GM12878 (cell line): ENCODE measurements around the gene SLC24A4. TPM values are rescaled to one million over a fixed set of nuclear protein-coding genes. Genes with fewer than 3 reads are reported as not detected.

Experiments
- ATAC-seq: fragments of 200-7000 bp; cut with Tn5 transposase; 3 replicates; pipeline ENCODE4 v1.9.1; 2020; ENCODE audit warnings: mild to moderate bottlenecking, moderate library complexity
- BruUV-seq: library from RNA; stranded (reverse); fragments of 400-500 nt; replicated peaks from 2 replicates; lab custom pipeline; 2021; lab: Mats Ljungman, UMichigan
- CTCF ChIA-PET: fragments of 300-600 bp; sonication (Branson Sonifier 250); formaldehyde crosslinking; extraction: SDS; loops from one replicate; lab custom pipeline; 2021; ENCODE audit warnings: inconsistent platforms; lab: Yijun Ruan, JAX
- POLR2A ChIA-PET: fragments of 350-600 bp; formaldehyde crosslinking; extraction: SDS; loops from one replicate; lab custom pipeline; 2021; ENCODE audit warnings: inconsistent platforms; lab: Charles Lee
- RAD21 ChIA-PET: fragments of 300-600 bp; sonication (Branson Sonifier 250); formaldehyde crosslinking; loops from one replicate; lab custom pipeline; 2023; ENCODE audit warnings: antibody characterized with exemption; ENCODE audit not compliant: unreplicated experiment; lab: Charles Lee
- SMC1A ChIA-PET: fragments of 300-600 bp; sonication (Branson Sonifier 250); formaldehyde crosslinking; loops from one replicate; lab custom pipeline; 2023; ENCODE audit not compliant: unreplicated experiment, uncharacterized antibody; lab: Charles Lee
- DNase-seq: peaks from one replicate; pipeline ENCODE4 v3.0.0-alpha.2; 2011; ENCODE audit warnings: low read depth, low spot score
- FAIRE-seq: peaks from 3 replicates; lab custom pipeline; 2011; peaks lifted over from hg19 to GRCh38; lab: Jason Lieb, UNC
- H2AFZ ChIP-seq: 2 replicates; pipeline ENCODE4 v1.6.0; 2011; ENCODE audit warnings: low read depth, low read length, control low read depth; ENCODE audit not compliant: control insufficient read depth
- H3K27ac ChIP-seq: 2 replicates; pipeline ENCODE4 v1.5.1; 2011; ENCODE audit warnings: control low read depth; ENCODE audit not compliant: control insufficient read depth, insufficient read depth
- H3K27me3 ChIP-seq, 2 experiments: replicated peaks in 1 of 2; 2 replicates each; pipeline versions ENCODE4 v1.6.0 to v1.6.1; 2011; ENCODE audit warnings: low read length in 1 of 2; ENCODE audit not compliant: control insufficient read depth in 2 of 2, insufficient read depth in 2 of 2
- H3K36me3 ChIP-seq, 2 experiments: 2 replicates each; pipeline ENCODE4 v1.5.1; 2011; ENCODE audit warnings: low read length in 1 of 2; ENCODE audit not compliant: control insufficient read depth in 2 of 2, insufficient read depth in 2 of 2
- H3K4me1 ChIP-seq: 2 replicates; pipeline ENCODE4 v1.6.1; 2011; ENCODE audit warnings: mild to moderate bottlenecking, low read length, moderate library complexity, mixed read lengths; ENCODE audit not compliant: control insufficient read depth, insufficient read depth
- H3K4me2 ChIP-seq: 2 replicates; pipeline ENCODE4 v1.6.0; 2011; ENCODE audit warnings: control low read depth; ENCODE audit not compliant: control insufficient read depth, insufficient read depth
- H3K4me3 ChIP-seq: fragments of 200-600 bp; sonication (generic); 2 replicates; pipeline ENCODE4 v1.5.1; 2016
- H3K79me2 ChIP-seq: 2 replicates; pipeline ENCODE4 v1.6.0; 2011; ENCODE audit warnings: low read length; ENCODE audit not compliant: control insufficient read depth, insufficient read depth
- H3K9ac ChIP-seq: 2 replicates; pipeline ENCODE4 v1.8.0; 2011; ENCODE audit warnings: low read length, control low read depth, mixed read lengths; ENCODE audit not compliant: control insufficient read depth, insufficient read depth
- H3K9me3 ChIP-seq: replicated peaks from 3 replicates; pipeline ENCODE4 v1.5.1; 2011; ENCODE audit warnings: mild to moderate bottlenecking, low read length; ENCODE audit not compliant: control insufficient read depth, insufficient read depth
- H4K20me1 ChIP-seq: 2 replicates; pipeline ENCODE4 v1.6.0; 2011; ENCODE audit not compliant: control insufficient read depth, insufficient read depth
- HCFC1 ChIP-seq: fragments of 150-350 bp; IDR thresholded peaks from 2 replicates; pipeline ENCODE4 v1.6.1; 2014; ENCODE audit warnings: low read length
- NFIC ChIP-seq: IDR thresholded peaks from 2 replicates; pipeline ENCODE4 v1.6.1; 2012; ENCODE audit warnings: low read depth, mild to moderate bottlenecking, inconsistent platforms, low read length, moderate library complexity
- NR2C1 ChIP-seq: fragments of 450-650 bp; IDR thresholded peaks from 2 replicates; pipeline ENCODE4 v1.6.1; 2017; ENCODE audit warnings: antibody characterized with exemption, mild to moderate bottlenecking, moderate library complexity
- RAD51 ChIP-seq: fragments of 450-650 bp; IDR thresholded peaks from 2 replicates; pipeline ENCODE4 v1.6.1; 2016; ENCODE audit warnings: moderate library complexity, mild to moderate bottlenecking, inconsistent platforms
- RBBP5 ChIP-seq: fragments of 200-600 bp; sonication (generic); conservative IDR thresholded peaks from 2 replicates; pipeline ENCODE4 v1.6.1; 2016
- REST ChIP-seq: IDR thresholded peaks from 2 replicates; pipeline ENCODE4 v1.6.1; 2012; ENCODE audit warnings: mild to moderate bottlenecking, low read depth, low read length
- SREBF2 ChIP-seq: IDR thresholded peaks from 2 replicates; pipeline ENCODE4 v1.6.1; 2012; ENCODE audit warnings: mild to moderate bottlenecking, low read length
- TCF3 ChIP-seq: IDR thresholded peaks from 2 replicates; pipeline ENCODE4 v1.6.1; 2012; ENCODE audit warnings: low read depth, mild to moderate bottlenecking, low read length, borderline replicate concordance; ENCODE audit not compliant: insufficient read depth
- YY1 ChIP-seq: IDR thresholded peaks from 2 replicates; pipeline ENCODE4 v1.6.1; 2011; ENCODE audit warnings: low read depth, mild to moderate bottlenecking, low read length
- ZNF24 ChIP-seq: fragments of 450-650 bp; IDR thresholded peaks from 2 replicates; pipeline ENCODE4 v1.6.1; 2017; ENCODE audit warnings: antibody characterized with exemption, mild to moderate bottlenecking
- ZNF384 ChIP-seq: IDR thresholded peaks from 2 replicates; pipeline ENCODE4 v1.6.1; 2012; ENCODE audit warnings: low read depth, mild to moderate bottlenecking, low read length, improper control_type of control experiment, borderline replicate concordance
- WGBS: methylation state at CpG from one replicate; pipeline ENCODE4 v1.1.6; 2016; ENCODE audit warnings: low lambda C conversion rate; ENCODE audit not compliant: insufficient replicate concordance, insufficient coverage; ENCODE audit errors: missing lambda C conversion rate; 5-methylcytosine and 5-hydroxymethylcytosine counted together
- in situ Hi-C: fragments of 300-500 bp; cut with MboI; formaldehyde crosslinking; loops from 9 replicates; pipeline ENCODE4 v1.14.3; 2018; ENCODE audit warnings: mixed read lengths
- intact Hi-C: fragments of 100-400 bp; cut with micrococcal nuclease; formaldehyde crosslinking; loops from one replicate; pipeline ENCODE4 v1.14.2; 2022; ENCODE audit not compliant: unreplicated experiment
- polyA plus RNA-seq, 11 experiments: library from polyadenylated mRNA; depleted of rRNA in 4 of 11; unstranded in 6 of 11; stranded (reverse) in 5 of 11; fragments of >200 nt; fragmentation: Nextera tagmentation in 4 of 11; fragmentation: Illumina TruSeq in 1 of 11; extraction: Ambion mirVana in 4 of 11; extraction: Trizol in 1 of 11; gene quantifications; 1 replicate in 1 of 11; 2 replicates in 10 of 11; pipeline versions ENCODE4 v1.2.1 to v1.2.3, GENCODE V29; 2011 to 2016; ENCODE audit warnings: inconsistent platforms in 2 of 11, missing spikeins in 2 of 11, low read depth in 1 of 11
- total RNA-seq, 4 experiments: library from RNA; depleted of rRNA in 3 of 4; stranded (reverse); fragments of >200 nt in 3 of 4; fragmentation: Illumina TruSeq in 1 of 4; extraction: Trizol in 1 of 4; gene quantifications; 2 replicates each; pipeline versions ENCODE4 v1.2.1 to v1.2.3, GENCODE V29; 2013 to 2021
- TF ChIP-seq, protein P1 (sequence below): fragments of 450-650 bp; IDR thresholded peaks from 2 replicates; pipeline ENCODE4 v1.6.1; 2017; ENCODE audit warnings: antibody characterized with exemption, mild to moderate bottlenecking, moderate library complexity

Gene SLC24A4
- total and polyA plus RNA-seq, 10 of the 15 experiments (the other 5 are each of a cell fraction or from before 2014, with no cell fraction given), result under 0.01 to 0.46 (median 0.04) TPM; not detected in 5

DNA sequence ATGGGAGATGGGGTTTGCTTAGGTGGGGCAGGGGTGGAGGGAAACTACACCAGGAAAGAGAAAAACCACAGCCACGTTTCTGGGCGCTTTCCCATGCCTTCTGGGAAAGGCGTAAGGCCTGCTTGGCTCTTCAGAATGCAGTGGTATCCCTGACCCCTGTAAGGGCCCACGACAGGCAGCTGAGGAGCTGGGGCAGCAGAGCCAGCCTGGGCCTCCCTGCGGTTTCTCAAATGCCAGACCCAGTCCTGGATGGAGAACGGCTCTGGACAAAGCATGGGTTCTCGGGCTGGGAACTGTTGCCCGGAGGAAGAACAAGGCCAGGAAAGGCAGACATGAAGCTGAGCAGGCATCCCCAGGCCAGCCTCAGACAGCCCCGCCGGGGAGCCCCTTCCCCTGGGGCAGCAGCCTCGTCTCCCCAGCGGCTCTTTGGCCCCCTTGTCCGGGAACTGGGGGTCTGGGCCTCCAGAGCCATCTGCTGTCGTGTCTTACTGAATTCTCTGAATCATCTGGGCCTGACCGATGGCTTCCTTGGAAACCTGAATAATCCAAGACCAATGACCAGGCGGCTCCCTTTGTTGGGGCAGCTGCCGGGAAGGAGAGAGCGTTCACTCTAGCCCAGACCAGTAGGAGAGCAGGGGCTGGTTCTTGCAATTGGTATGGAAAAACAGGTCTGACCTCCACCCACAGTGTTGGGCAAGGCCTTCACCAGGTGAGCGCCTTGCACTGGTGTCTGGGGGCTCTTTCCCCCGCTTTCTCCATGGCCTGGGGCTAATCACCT is 126.6 kb downstream of the SLC24A4 start:
- ChIA-PET RAD21 (interaction anchor here (0.6 to 0.8 kb wide), 2 partner anchors 8 to 249 kb away, joined by 3 read pairs; no protein-coding TSS in a partner anchor), SMC1A (interaction anchor here (0.8 to 0.9 kb wide), 2 partner anchors 14 to 97 kb away, joined by 3 read pairs; no protein-coding TSS in a partner anchor), CTCF (interaction anchor here (0.6 to 1.1 kb wide), 2 partner anchors 39 to 115 kb away, joined by 3 read pairs; no protein-coding TSS in a partner anchor), POLR2A (interaction anchor here (0.6 kb wide), 1 partner anchor 266 kb away, joined by 3 read pairs; no protein-coding TSS in a partner anchor)
- no peaks in the 10 kb centered on the region for H4K20me1 ChIP-seq
- no peaks in the 10 kb centered on the region for H3K79me2 ChIP-seq
- no peak overlapping the region for H2AFZ ChIP-seq
- H3K27ac ChIP-seq, result no peak overlapping the region
- 73% methylated on average over 20 of the region's 20 CpGs for WGBS
- no peak overlapping the region for H3K4me3 ChIP-seq
- H3K27me3 ChIP-seq, result no peaks in the 10 kb centered on the region
- intact Hi-C loops (no loop called here), in situ Hi-C loops (no loop called here)
- no peak overlapping the region for H3K4me2 ChIP-seq
- peaks cover 1% of the 10 kb centered on the region; the same call in 2 of the 3 replicates for H3K9me3 ChIP-seq
- ATAC-seq (no peak), FAIRE-seq (no peak), DNase-seq (no peak)
- BruUV-seq, result no TSS peak
- H3K4me1 ChIP-seq, result peaks cover 5% of the 10 kb centered on the region
- no peak for TF ChIP-seq SREBF2
- TF ChIP-seq, protein P1, sequence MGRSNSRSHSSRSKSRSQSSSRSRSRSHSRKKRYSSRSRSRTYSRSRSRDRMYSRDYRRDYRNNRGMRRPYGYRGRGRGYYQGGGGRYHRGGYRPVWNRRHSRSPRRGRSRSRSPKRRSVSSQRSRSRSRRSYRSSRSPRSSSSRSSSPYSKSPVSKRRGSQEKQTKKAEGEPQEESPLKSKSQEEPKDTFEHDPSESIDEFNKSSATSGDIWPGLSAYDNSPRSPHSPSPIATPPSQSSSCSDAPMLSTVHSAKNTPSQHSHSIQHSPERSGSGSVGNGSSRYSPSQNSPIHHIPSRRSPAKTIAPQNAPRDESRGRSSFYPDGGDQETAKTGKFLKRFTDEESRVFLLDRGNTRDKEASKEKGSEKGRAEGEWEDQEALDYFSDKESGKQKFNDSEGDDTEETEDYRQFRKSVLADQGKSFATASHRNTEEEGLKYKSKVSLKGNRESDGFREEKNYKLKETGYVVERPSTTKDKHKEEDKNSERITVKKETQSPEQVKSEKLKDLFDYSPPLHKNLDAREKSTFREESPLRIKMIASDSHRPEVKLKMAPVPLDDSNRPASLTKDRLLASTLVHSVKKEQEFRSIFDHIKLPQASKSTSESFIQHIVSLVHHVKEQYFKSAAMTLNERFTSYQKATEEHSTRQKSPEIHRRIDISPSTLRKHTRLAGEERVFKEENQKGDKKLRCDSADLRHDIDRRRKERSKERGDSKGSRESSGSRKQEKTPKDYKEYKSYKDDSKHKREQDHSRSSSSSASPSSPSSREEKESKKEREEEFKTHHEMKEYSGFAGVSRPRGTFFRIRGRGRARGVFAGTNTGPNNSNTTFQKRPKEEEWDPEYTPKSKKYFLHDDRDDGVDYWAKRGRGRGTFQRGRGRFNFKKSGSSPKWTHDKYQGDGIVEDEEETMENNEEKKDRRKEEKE, result no peak
- no peak for TF ChIP-seq NR2C1
- TF ChIP-seq YY1, result no peak
- no peak for TF ChIP-seq ZNF384
- no peak for TF ChIP-seq NFIC
- TF ChIP-seq REST, result no peak
- TF ChIP-seq TCF3, result no peak
- no peak for TF ChIP-seq RBBP5
- TF ChIP-seq ZNF24, result no peak
- TF ChIP-seq RAD51, result no peak
- TF ChIP-seq HCFC1, result no peak
- H3K9ac ChIP-seq, result no peak overlapping the region
- no peaks in the 10 kb centered on the region for H3K36me3 ChIP-seq
